Mesothelial cell of epicardium (in vitro differentiated cells): ENCODE results near the gene WFDC10B. TPM values are rescaled to one million over a fixed set of nuclear protein-coding genes. Genes with fewer than 3 reads are reported as not detected.
"Not testable (repeated sequence)": the region's sequence is repeated elsewhere in the genome, so short reads cannot be mapped to it uniquely, and the experiment has no call there.

Source experiments
- DNase-seq, 2 experiments: peaks; one replicate each; pipeline ENCODE4 v3.0.0; 2021; ENCODE audit warnings: low spot score in 2 of 2; ENCODE audit not compliant: unreplicated experiment in 2 of 2
- H3K27ac Mint-ChIP-seq: 2 replicates; pipeline ENCODE4 v1.8.0; 2021; ENCODE audit warnings: mixed read lengths
- H3K27me3 Mint-ChIP-seq: 2 replicates; pipeline ENCODE4 v1.8.0; 2021; ENCODE audit warnings: low read depth, mixed read lengths
- H3K36me3 Mint-ChIP-seq: 2 replicates; pipeline ENCODE4 v1.8.0; 2021; ENCODE audit warnings: mixed read lengths
- H3K4me1 Mint-ChIP-seq: 2 replicates; pipeline ENCODE4 v1.8.0; 2021; ENCODE audit warnings: mixed read lengths
- H3K4me3 Mint-ChIP-seq: 2 replicates; pipeline ENCODE4 v1.8.0; 2021; ENCODE audit warnings: mild to moderate bottlenecking, moderate library complexity, mixed read lengths
- H3K9me3 Mint-ChIP-seq: 2 replicates; pipeline ENCODE4 v1.8.0; 2021; ENCODE audit warnings: mixed read lengths
- CTCF ChIP-seq: fragments of 200-600 bp; sonication (generic); IDR thresholded peaks from one replicate; pipeline ENCODE4 v1.5.0; 2021; ENCODE audit warnings: antibody characterized with exemption; ENCODE audit not compliant: unreplicated experiment
- total RNA-seq: library from RNA; stranded (reverse); gene quantifications from 3 replicates; pipeline ENCODE4 v1.2.1, GENCODE V29; 2021

The WFDC10B gene
- total RNA-seq, 1 donor from 2014 or later: not detected

GRCh38 chr20:45672765-45673164, 32.1 kb downstream of the WFDC10B start:
- Mint-ChIP-seq H3K9me3 (peaks cover 32% of the 10 kb centered on the region), H3K36me3 (no peaks in the 10 kb centered on the region), H3K4me1 (no peaks in the 10 kb centered on the region), H3K27me3 (peaks cover 2% of the 10 kb centered on the region), H3K27ac (no peak overlapping the region), H3K4me3 (no peak overlapping the region)
- no peak for TF ChIP-seq CTCF
- no peak for DNase-seq

GRCh38 chr20:45670139-45670538, 34.7 kb downstream of the WFDC10B start, which contains the start of gene WFDC11:
Gene WFDC11 (minus strand): TSS chr20:45670239. CDS start chr20:45650600, 19,639 bp downstream.
- no peak for TF ChIP-seq CTCF
- Mint-ChIP-seq H3K4me1 (no peaks in the 10 kb centered on the region), H3K27ac (no peak within 1 kb of the TSS), H3K27me3 (peaks cover 2% of the 10 kb centered on the region), H3K36me3 (no peaks in the 10 kb centered on the region), H3K4me3 (no peak within 1 kb of the TSS), H3K9me3 (peaks cover 11% of the 10 kb centered on the region)
- no peak for DNase-seq

- H3K27me3 Mint-ChIP-seq: peaks cover 18% of the 10 kb centered on the region
- H3K4me3 Mint-ChIP-seq, H3K36me3 Mint-ChIP-seq, H3K27ac Mint-ChIP-seq, H3K4me1 Mint-ChIP-seq, DNase-seq: not testable (repeated sequence)
- peaks cover 19% of the 10 kb centered on the region for H3K9me3 Mint-ChIP-seq
These were observed 47.8 kb downstream of the WFDC10B start for GRCh38 chr20:45657038-45657437.

GRCh38 chr20:45651726-45652125, 53.1 kb downstream of the WFDC10B start:
- H3K9me3 Mint-ChIP-seq: peaks cover 10% of the 10 kb centered on the region
- H3K27me3 Mint-ChIP-seq: peaks cover 18% of the 10 kb centered on the region
- not testable (repeated sequence) for H3K4me1 Mint-ChIP-seq, H3K4me3 Mint-ChIP-seq, H3K36me3 Mint-ChIP-seq, DNase-seq, H3K27ac Mint-ChIP-seq

GRCh38 chr20:45649312-45649863, 55.4 kb downstream of the WFDC10B start:
- no peak overlapping the region for H3K27ac Mint-ChIP-seq
- DNase-seq: no peak

GRCh38 chr20:45647441-45648050, 57.3 kb downstream of the WFDC10B start:
- no peak overlapping the region for H3K27ac Mint-ChIP-seq
- no peaks in the 10 kb centered on the region for H3K4me1 Mint-ChIP-seq
- no peak for DNase-seq
- peaks cover 5% of the 10 kb centered on the region for H3K27me3 Mint-ChIP-seq
- H3K4me3 Mint-ChIP-seq: no peak overlapping the region
- H3K9me3 Mint-ChIP-seq: peaks cover 3% of the 10 kb centered on the region
- no peak for TF ChIP-seq CTCF
- no peaks in the 10 kb centered on the region for H3K36me3 Mint-ChIP-seq

More at GRCh38 chr20:45649312-45649863, 55.4 kb downstream of the WFDC10B start:
- H3K9me3 Mint-ChIP-seq: peaks cover 3% of the 10 kb centered on the region
- no peak for TF ChIP-seq CTCF
- H3K4me1 Mint-ChIP-seq: no peaks in the 10 kb centered on the region
- H3K4me3 Mint-ChIP-seq: no peak overlapping the region
- H3K36me3 Mint-ChIP-seq: no peaks in the 10 kb centered on the region
- peaks cover 9% of the 10 kb centered on the region for H3K27me3 Mint-ChIP-seq
